Prostate gland (tissue), 2 donors: ENCODE results near the gene SATB1. TPM values are rescaled to one million over a fixed set of nuclear protein-coding genes. Genes with fewer than 3 reads are reported as not detected.

Experiments
- DNase-seq: peaks from one replicate; pipeline ENCODE4 v3.0.0-alpha.2; 2019; ENCODE audit warnings: low spot score
- H3K27ac ChIP-seq, 2 donors: fragments of 200-600 bp; sonication (generic); 2 replicates each; pipeline ENCODE4 v1.5.1; 2017 to 2019
- H3K27me3 ChIP-seq: fragments of 200-600 bp; sonication (generic); replicated peaks from 2 replicates; pipeline ENCODE4 v1.5.1; 2019; ENCODE audit not compliant: insufficient read depth
- H3K36me3 ChIP-seq, 2 donors: fragments of 200-600 bp; sonication (generic); 1 replicate in 1 of 2; 2 replicates in 1 of 2; pipeline versions ENCODE4 v1.5.1 to v1.8.1; 2017 to 2019
- H3K4me1 ChIP-seq: fragments of 200-600 bp; sonication (generic); replicated peaks from 2 replicates; pipeline ENCODE4 v1.5.1; 2019
- H3K4me3 ChIP-seq, 2 donors: fragments of 200-600 bp; sonication (generic); 2 replicates each; pipeline ENCODE4 v1.5.1; 2017 to 2019
- H3K9me3 ChIP-seq: fragments of 200-600 bp; sonication (generic); 2 replicates; pipeline ENCODE4 v1.5.1; 2017
- CTCF ChIP-seq, 4 experiments: fragments of 200-600 bp in 2 of 4; fragments of 450-650 bp in 2 of 4; sonication (generic) in 2 of 4; IDR thresholded peaks; 1 replicate in 3 of 4; 2 replicates in 1 of 4; pipeline ENCODE4 v1.5.1; 2016 to 2019; ENCODE audit warnings: antibody characterized with exemption in 4 of 4, mild to moderate bottlenecking in 2 of 4, moderate library complexity in 2 of 4
- POLR2A ChIP-seq: fragments of 450-650 bp; IDR thresholded peaks from one replicate; pipeline ENCODE4 v1.6.1; 2016; ENCODE audit warnings: antibody characterized with exemption, mild to moderate bottlenecking
- POLR2AphosphoS5 ChIP-seq: sonication (generic); formaldehyde crosslinking; IDR thresholded peaks from one replicate; pipeline ENCODE4 v1.6.1; 2017; ENCODE audit warnings: antibody characterized with exemption
- WGBS: methylation state at CpG from one replicate; pipeline ENCODE4 v1.1.5; 2018; 5-methylcytosine and 5-hydroxymethylcytosine counted together
- intact Hi-C: fragments of 100-400 bp; cut with DNase I; formaldehyde crosslinking; loops from one replicate; pipeline ENCODE4 v1.14.2; 2022
- total RNA-seq, 2 donors: library from RNA; depleted of rRNA; stranded (reverse); fragments of >200 nt; gene quantifications; one replicate each; pipeline ENCODE4 v1.1.0, GENCODE V29; 2016

SATB1 gene
- total RNA-seq, 2 donors from 2014 or later, result 51.7 to 62.2 TPM

- Histone ChIP-seq H3K9me3 (no peaks in the 10 kb centered on the region), H3K27me3 (no peaks in the 10 kb centered on the region), H3K4me3 (no peak overlapping the region), H3K4me1 (no peaks in the 10 kb centered on the region), H3K36me3 (no peaks in the 10 kb centered on the region), H3K27ac (no peak overlapping the region)
- intact Hi-C loops, result no loop called here
- TF ChIP-seq POLR2AphosphoS5 (no peak), POLR2A (no peak), CTCF (IDR thresholded peaks at IDR 0.05) (no peak)
- DNase-seq, result no peak
- 96% methylated on average over 9 of the region's 9 CpGs for WGBS
Observed at GRCh38 chr3:18386274-18386890, 38.8 kb downstream of the SATB1 start.

- intact Hi-C loops, result no loop called here
- no peak for DNase-seq
- H3K27me3 ChIP-seq, result no peaks in the 10 kb centered on the region
- 87% methylated on average over 4 of the region's 4 CpGs for WGBS
- H3K36me3 ChIP-seq, result no peaks in the 10 kb centered on the region
- no peaks in the 10 kb centered on the region for H3K4me1 ChIP-seq
- no peaks in the 10 kb centered on the region for H3K9me3 ChIP-seq
- no peak overlapping the region for H3K27ac ChIP-seq
- TF ChIP-seq POLR2AphosphoS5 (no peak), POLR2A (no peak), CTCF (IDR thresholded peaks at IDR 0.05) (no peak)
- H3K4me3 ChIP-seq, result no peak overlapping the region
Observed at GRCh38 chr3:18385706-18386105, 39.4 kb downstream of the SATB1 start.

GRCh38 chr3:18382760-18383369 is 42.3 kb downstream of the SATB1 start:
- no peak for TF ChIP-seq POLR2A
- no peaks in the 10 kb centered on the region for H3K4me1 ChIP-seq
- no peaks in the 10 kb centered on the region for H3K36me3 ChIP-seq
- intact Hi-C loops, result no loop called here
- no peak for DNase-seq
- H3K9me3 ChIP-seq, result no peaks in the 10 kb centered on the region
- no peaks in the 10 kb centered on the region for H3K27me3 ChIP-seq
- H3K27ac ChIP-seq, result no peak overlapping the region
- H3K4me3 ChIP-seq, result no peak overlapping the region

GRCh38 chr3:18379647-18380046 is 45.5 kb downstream of the SATB1 start:
- intact Hi-C loops, result no loop called here
- 87% methylated on average over 2 of the region's 2 CpGs for WGBS
- no peaks in the 10 kb centered on the region for H3K9me3 ChIP-seq
- DNase-seq, result no peak
- H3K36me3 ChIP-seq, result no peaks in the 10 kb centered on the region
- no peak overlapping the region for H3K27ac ChIP-seq
- no peaks in the 10 kb centered on the region for H3K4me1 ChIP-seq
- no peak for TF ChIP-seq POLR2AphosphoS5
- TF ChIP-seq POLR2A, result no peak
- no peak for TF ChIP-seq CTCF (IDR thresholded peaks at IDR 0.05)
- no peak overlapping the region for H3K4me3 ChIP-seq
- H3K27me3 ChIP-seq, result no peaks in the 10 kb centered on the region

- intact Hi-C loops, result no loop called here
- DNase-seq, result no peak
- Histone ChIP-seq H3K4me3 (no peak overlapping the region), H3K9me3 (no peaks in the 10 kb centered on the region), H3K27me3 (no peaks in the 10 kb centered on the region), H3K27ac (no peak overlapping the region), H3K36me3 (no peaks in the 10 kb centered on the region), H3K4me1 (no peaks in the 10 kb centered on the region)
- 76% methylated on average over 2 of the region's 2 CpGs for WGBS
- TF ChIP-seq POLR2AphosphoS5, result no peak
- TF ChIP-seq POLR2A, result no peak
- TF ChIP-seq CTCF (IDR thresholded peaks at IDR 0.05), result no peak
Observed at GRCh38 chr3:18378218-18378617, 46.9 kb downstream of the SATB1 start.
